GM19238 (cell line): ENCODE data around the gene FBXL16.
A peak's percentile ranks its signal among the peaks of the same experiment; 100 is the strongest.

Source experiments
- DNase-seq: peaks from one replicate; pipeline ENCODE4 v3.0.0; 2011; ENCODE audit warnings: low spot score; ENCODE audit not compliant: insufficient read length

Gene FBXL16

GRCh38 chr16:678209-678857, 27.3 kb downstream of the FBXL16 start:
- no peak for DNase-seq

- DNase-seq: no peak
Observed at GRCh38 chr16:677316-678190, 28.0 kb downstream of the FBXL16 start.

GRCh38 chr16:676913-677312, 28.7 kb downstream of the FBXL16 start:
- DNase-seq: no peak

GRCh38 chr16:676565-676902, 29.1 kb downstream of the FBXL16 start:
- no peak for DNase-seq

GRCh38 chr16:675884-676564, 29.6 kb downstream of the FBXL16 start:
- no peak for DNase-seq

GRCh38 chr16:674968-675883, 30.4 kb downstream of the FBXL16 start, which contains the start of gene RHBDL1:
Gene RHBDL1 (plus strand): TSS chr16:675671. CDS start chr16:675791, 120 bp downstream.
- no peak for DNase-seq

GRCh38 chr16:674214-674881, 31.3 kb downstream of the FBXL16 start:
- DNase-seq: no peak

GRCh38 chr16:673399-673991, 32.1 kb downstream of the FBXL16 start:
- DNase-seq: no peak

- no peak for DNase-seq
Observed at GRCh38 chr16:672851-673250, 32.8 kb downstream of the FBXL16 start.

GRCh38 chr16:672371-672770, 33.2 kb downstream of the FBXL16 start:
- DNase-seq: no peak

GRCh38 chr16:671353-672131, 34.1 kb downstream of the FBXL16 start:
- DNase-seq: no peak

- no peak for DNase-seq
Observed at GRCh38 chr16:670485-671352, 34.9 kb downstream of the FBXL16 start.

- DNase-seq: no peak
Observed at GRCh38 chr16:669666-670065, 35.9 kb downstream of the FBXL16 start.

GRCh38 chr16:668519-669171, 37.0 kb downstream of the FBXL16 start:
- no peak for DNase-seq

- peak; percentile 99 for DNase-seq
Observed at GRCh38 chr16:667780-668518, 37.7 kb downstream of the FBXL16 start, which contains the start of gene RHOT2. Gene RHOT2 (plus strand): TSS chr16:668132. CDS start chr16:668200, 68 bp downstream.

GRCh38 chr16:667113-667779, 38.4 kb downstream of the FBXL16 start:
- DNase-seq: no peak

GRCh38 chr16:666572-666971, 39.0 kb downstream of the FBXL16 start:
- no peak for DNase-seq
